SK-N-SH (cell line): ENCODE measurements around the gene ETV3. TPM values are rescaled to one million over a fixed set of nuclear protein-coding genes. Genes with fewer than 3 reads are reported as not detected.

Experiments
- CTCF ChIA-PET: fragments of 300-600, 350-600 bp; formaldehyde crosslinking; extraction: SDS; loops from one replicate; lab custom pipeline; 2021; lab: Yijun Ruan, JAX
- POLR2A ChIA-PET: fragments of 350-600 bp; sonication (Branson Sonifier 250); formaldehyde crosslinking; extraction: SDS; loops from one replicate; lab custom pipeline; 2020; ENCODE audit warnings: antibody characterized with exemption, inconsistent platforms; lab: Yijun Ruan, JAX
- DNase-seq: peaks from one replicate; pipeline ENCODE4 v3.0.0; 2012
- H2AFZ ChIP-seq: fragments of 200-600 bp; sonication (generic); 2 replicates; pipeline ENCODE4 v1.8.1; 2016; ENCODE audit warnings: antibody characterized with exemption, mild to moderate bottlenecking, low read depth
- H3F3A ChIP-seq: fragments of 200-600 bp; sonication (generic); replicated peaks from 2 replicates; pipeline ENCODE3; 2016; ENCODE audit warnings: antibody characterized with exemption, mild to moderate bottlenecking; ENCODE audit not compliant: insufficient read depth
- H3K27ac ChIP-seq, 2 experiments: fragments of 200-500 bp in 1 of 2; fragments of 200-600 bp in 1 of 2; sonication (Bioruptor generic) in 1 of 2; sonication (generic), shearing (Covaris generic) in 1 of 2; 2 replicates each; pipeline versions ENCODE4 v1.5.1 to v1.6.1; 2014 to 2016; ENCODE audit warnings: low read depth in 2 of 2, inconsistent platforms in 1 of 2, low read length in 1 of 2, mild to moderate bottlenecking in 1 of 2, mixed read lengths in 1 of 2
- H3K27me3 ChIP-seq: fragments of 200-600 bp; sonication (generic), shearing (Covaris generic); 2 replicates; pipeline ENCODE4 v1.6.1; 2016; ENCODE audit warnings: mixed run types; ENCODE audit not compliant: insufficient read depth
- H3K36me3 ChIP-seq, 2 experiments: fragments of 200-500 bp in 1 of 2; fragments of 200-600 bp in 1 of 2; sonication (Bioruptor generic) in 1 of 2; sonication (generic) in 1 of 2; replicated peaks in 1 of 2; 2 replicates each; pipeline versions ENCODE3 to v1.5.1; 2014 to 2016; ENCODE audit warnings: low read length in 1 of 2, mild to moderate bottlenecking in 1 of 2; ENCODE audit not compliant: insufficient read depth in 2 of 2, control insufficient read depth in 1 of 2
- H3K4me1 ChIP-seq, 2 experiments: fragments of 200-500 bp in 1 of 2; fragments of 200-600 bp in 1 of 2; sonication (Bioruptor generic) in 1 of 2; sonication (generic), shearing (Covaris generic) in 1 of 2; 2 replicates each; pipeline versions ENCODE4 v1.5.1 to v1.6.1; 2014 to 2016; ENCODE audit warnings: low read depth in 1 of 2, low read length in 1 of 2, mixed run types in 1 of 2; ENCODE audit not compliant: insufficient read depth in 2 of 2, control insufficient read depth in 1 of 2
- H3K4me2 ChIP-seq: fragments of 200-600 bp; sonication (generic), shearing (Covaris generic); 2 replicates; pipeline ENCODE4 v1.6.1; 2017; ENCODE audit warnings: mixed run types
- H3K4me3 ChIP-seq, 2 experiments: fragments of 200-500 bp in 1 of 2; fragments of 200-600 bp in 1 of 2; sonication (Bioruptor generic) in 1 of 2; sonication (generic), shearing (Covaris generic) in 1 of 2; 2 replicates each; pipeline versions ENCODE4 v1.5.1 to v1.8.1; 2014 to 2016; ENCODE audit warnings: low read depth in 2 of 2, inconsistent platforms in 1 of 2, low read length in 1 of 2, mild to moderate bottlenecking in 1 of 2, mixed read lengths in 1 of 2, moderate library complexity in 1 of 2
- H3K79me2 ChIP-seq: fragments of 200-600 bp; sonication (generic); 2 replicates; pipeline ENCODE4 v1.8.1; 2017; ENCODE audit warnings: mild to moderate bottlenecking; ENCODE audit not compliant: insufficient read depth
- H3K9ac ChIP-seq: fragments of 200-600 bp; sonication (generic); 2 replicates; pipeline ENCODE4 v1.6.1; 2017; ENCODE audit warnings: mixed run types
- H3K9me2 ChIP-seq: fragments of 200-600 bp; sonication (generic); 2 replicates; pipeline ENCODE4 v1.6.1; 2017; ENCODE audit warnings: mixed run types
- H3K9me3 ChIP-seq: fragments of 200-600 bp; sonication (generic); 2 replicates; pipeline ENCODE4 v1.6.1; 2017; ENCODE audit warnings: mixed run types, mild to moderate bottlenecking, moderate library complexity
- H4K20me1 ChIP-seq: fragments of 200-600 bp; sonication (generic); 2 replicates; pipeline ENCODE4 v1.6.1; 2017; ENCODE audit warnings: mild to moderate bottlenecking, mixed run types; ENCODE audit not compliant: insufficient read depth
- FOSL2 ChIP-seq: IDR thresholded peaks from 2 replicates; pipeline ENCODE4 v1.4.0; 2012; ENCODE audit warnings: low read depth, mild to moderate bottlenecking, moderate library complexity, borderline replicate concordance
- FOXJ3 ChIP-seq: sonication (generic); formaldehyde crosslinking; IDR thresholded peaks from 2 replicates; pipeline ENCODE4 v1.5.1; 2020; ENCODE audit warnings: mild to moderate bottlenecking, missing genetic modification reagents
- JUND ChIP-seq: IDR thresholded peaks from 2 replicates; pipeline ENCODE4 v1.4.0; 2012
- MAX ChIP-seq: IDR thresholded peaks from 2 replicates; pipeline ENCODE4 v1.4.0; 2012; ENCODE audit warnings: low read depth
- MEF2A ChIP-seq: IDR thresholded peaks from 2 replicates; pipeline ENCODE4 v1.4.0; 2012; ENCODE audit warnings: low read depth, borderline replicate concordance
- MXI1 ChIP-seq: IDR thresholded peaks from 2 replicates; pipeline ENCODE4 v1.6.1; 2012; ENCODE audit warnings: mild to moderate bottlenecking, low read depth, low read length, improper control_type of control experiment
- NRF1 ChIP-seq: IDR thresholded peaks from 2 replicates; pipeline ENCODE4 v1.6.1; 2012; ENCODE audit warnings: low read depth, mild to moderate bottlenecking, low read length
- POLR2AphosphoS5 ChIP-seq: IDR thresholded peaks from 2 replicates; pipeline ENCODE4 v1.6.1; 2012; ENCODE audit warnings: low read depth, low read length
- RAD21 ChIP-seq: IDR thresholded peaks from 2 replicates; pipeline ENCODE4 v1.6.1; 2012; ENCODE audit warnings: mild to moderate bottlenecking, low read length
- RXRA ChIP-seq: IDR thresholded peaks from 2 replicates; pipeline ENCODE4 v1.4.0; 2012; ENCODE audit warnings: low read depth, mild to moderate bottlenecking, borderline replicate concordance
- SIN3A ChIP-seq: IDR thresholded peaks from 2 replicates; pipeline ENCODE4 v1.6.1; 2012; ENCODE audit warnings: low read depth, mild to moderate bottlenecking, low read length, moderate library complexity, borderline replicate concordance
- TAF1 ChIP-seq: IDR thresholded peaks from 2 replicates; pipeline ENCODE4 v1.6.1; 2012; ENCODE audit warnings: low read depth, mild to moderate bottlenecking, low read length, moderate library complexity, borderline replicate concordance
- TEAD4 ChIP-seq: IDR thresholded peaks from 2 replicates; pipeline ENCODE4 v1.4.0; 2012; ENCODE audit warnings: mild to moderate bottlenecking, borderline replicate concordance; ENCODE audit not compliant: insufficient read depth
- USF1 ChIP-seq: IDR thresholded peaks from 2 replicates; pipeline ENCODE4 v1.4.0; 2012; ENCODE audit warnings: low read depth, borderline replicate concordance
- YY1 ChIP-seq: IDR thresholded peaks from 2 replicates; pipeline ENCODE4 v1.4.0; 2012; ENCODE audit warnings: low read depth, mild to moderate bottlenecking
- WGBS: methylation state at CpG from one replicate; pipeline ENCODE4 v1.1.6; 2017; ENCODE audit warnings: low lambda C conversion rate; 5-methylcytosine and 5-hydroxymethylcytosine counted together
- polyA plus RNA-seq, 3 experiments: library from polyadenylated mRNA; depleted of rRNA; stranded (reverse); fragments of >200 nt; gene quantifications; 2 replicates each; pipeline ENCODE4 v1.2.3, GENCODE V29; 2012
- TF ChIP-seq, protein P1 (sequence below): fragments of 150-350 bp; IDR thresholded peaks from 2 replicates; pipeline ENCODE4 v1.6.1; 2017; ENCODE audit warnings: antibody characterized with exemption, low read length, low read depth, borderline replicate concordance
- TF ChIP-seq, protein P2 (sequence below): IDR thresholded peaks from 2 replicates; pipeline ENCODE4 v1.4.0; 2012; ENCODE audit warnings: low read depth, borderline replicate concordance
- TF ChIP-seq, protein P3 (sequence below): IDR thresholded peaks from 2 replicates; pipeline ENCODE4; 2012
- TF ChIP-seq, protein P4 (sequence below): fragments of 200-600 bp; sonication (generic); IDR thresholded peaks from 2 replicates; pipeline ENCODE4 v1.6.1; 2017; ENCODE audit warnings: antibody characterized with exemption, mild to moderate bottlenecking, moderate library complexity

The ETV3 gene
- polyA plus RNA-seq, 1 of the 3 experiments (the other 2 are of a cell fraction): 5.4 TPM

DNA sequence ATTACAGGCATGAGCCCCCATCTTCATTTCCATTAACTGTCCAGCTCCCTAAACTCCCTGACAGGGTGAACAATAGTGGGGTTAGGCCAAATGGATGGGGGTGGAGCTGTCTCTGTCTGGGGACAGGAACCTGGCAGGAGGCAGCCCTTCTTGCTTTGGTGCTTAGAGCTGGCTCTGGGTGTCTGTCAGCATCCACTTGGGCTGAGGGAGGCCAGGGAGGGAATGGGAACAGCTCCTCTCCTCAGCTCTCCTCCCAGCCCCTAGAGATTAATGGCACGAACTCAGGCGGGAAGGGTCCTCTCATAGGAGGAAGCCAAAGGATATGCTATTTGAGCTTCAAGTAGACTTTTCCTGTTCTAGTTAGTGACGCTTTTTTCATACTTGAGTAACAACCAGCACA is 27.5 kb downstream of the ETV3 start:
- Histone ChIP-seq H3K4me3 (no peak overlapping the region), H3K27me3 (no peaks in the 10 kb centered on the region), H3K4me2 (no peak overlapping the region), H3K9me2 (no peaks in the 10 kb centered on the region), H3K79me2 (no peaks in the 10 kb centered on the region), H2AFZ (no peak overlapping the region), H3K27ac (no peak overlapping the region), H3K4me1 (peaks cover 0 to 11% of the 10 kb centered on the region in 2 experiments; a peak in 1 of 4 replicates), H3K36me3 (no peaks in the 10 kb centered on the region), H4K20me1 (no peaks in the 10 kb centered on the region), H3K9ac (no peak overlapping the region), H3K9me3 (no peaks in the 10 kb centered on the region), H3F3A (no peaks in the 10 kb centered on the region)
- DNase-seq: no peak
- ChIA-PET POLR2A (no interaction called here), CTCF (interaction anchor here (0.7 to 2.8 kb wide), 5 partner anchors 11 to 45 kb away, joined by 3 to 24 read pairs (median 5); partner anchors contain the start of gene ETV3L)
- TF ChIP-seq MEF2A (no peak), FOXJ3 (CRISPR knock-in tag) (no peak), JUND (no peak), YY1 (no peak), TAF1 (no peak), FOSL2 (no peak), TEAD4 (no peak), RAD21 (no peak), POLR2AphosphoS5 (no peak), NRF1 (no peak), MXI1 (no peak), RXRA (no peak), USF1 (no peak), SIN3A (no peak), MAX (no peak)
- TF ChIP-seq, protein P1, sequence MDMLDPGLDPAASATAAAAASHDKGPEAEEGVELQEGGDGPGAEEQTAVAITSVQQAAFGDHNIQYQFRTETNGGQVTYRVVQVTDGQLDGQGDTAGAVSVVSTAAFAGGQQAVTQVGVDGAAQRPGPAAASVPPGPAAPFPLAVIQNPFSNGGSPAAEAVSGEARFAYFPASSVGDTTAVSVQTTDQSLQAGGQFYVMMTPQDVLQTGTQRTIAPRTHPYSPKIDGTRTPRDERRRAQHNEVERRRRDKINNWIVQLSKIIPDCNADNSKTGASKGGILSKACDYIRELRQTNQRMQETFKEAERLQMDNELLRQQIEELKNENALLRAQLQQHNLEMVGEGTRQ: no peak
- TF ChIP-seq, protein P2, sequence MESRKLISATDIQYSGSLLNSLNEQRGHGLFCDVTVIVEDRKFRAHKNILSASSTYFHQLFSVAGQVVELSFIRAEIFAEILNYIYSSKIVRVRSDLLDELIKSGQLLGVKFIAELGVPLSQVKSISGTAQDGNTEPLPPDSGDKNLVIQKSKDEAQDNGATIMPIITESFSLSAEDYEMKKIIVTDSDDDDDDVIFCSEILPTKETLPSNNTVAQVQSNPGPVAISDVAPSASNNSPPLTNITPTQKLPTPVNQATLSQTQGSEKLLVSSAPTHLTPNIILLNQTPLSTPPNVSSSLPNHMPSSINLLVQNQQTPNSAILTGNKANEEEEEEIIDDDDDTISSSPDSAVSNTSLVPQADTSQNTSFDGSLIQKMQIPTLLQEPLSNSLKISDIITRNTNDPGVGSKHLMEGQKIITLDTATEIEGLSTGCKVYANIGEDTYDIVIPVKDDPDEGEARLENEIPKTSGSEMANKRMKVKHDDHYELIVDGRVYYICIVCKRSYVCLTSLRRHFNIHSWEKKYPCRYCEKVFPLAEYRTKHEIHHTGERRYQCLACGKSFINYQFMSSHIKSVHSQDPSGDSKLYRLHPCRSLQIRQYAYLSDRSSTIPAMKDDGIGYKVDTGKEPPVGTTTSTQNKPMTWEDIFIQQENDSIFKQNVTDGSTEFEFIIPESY: no peak
- TF ChIP-seq, protein P3, sequence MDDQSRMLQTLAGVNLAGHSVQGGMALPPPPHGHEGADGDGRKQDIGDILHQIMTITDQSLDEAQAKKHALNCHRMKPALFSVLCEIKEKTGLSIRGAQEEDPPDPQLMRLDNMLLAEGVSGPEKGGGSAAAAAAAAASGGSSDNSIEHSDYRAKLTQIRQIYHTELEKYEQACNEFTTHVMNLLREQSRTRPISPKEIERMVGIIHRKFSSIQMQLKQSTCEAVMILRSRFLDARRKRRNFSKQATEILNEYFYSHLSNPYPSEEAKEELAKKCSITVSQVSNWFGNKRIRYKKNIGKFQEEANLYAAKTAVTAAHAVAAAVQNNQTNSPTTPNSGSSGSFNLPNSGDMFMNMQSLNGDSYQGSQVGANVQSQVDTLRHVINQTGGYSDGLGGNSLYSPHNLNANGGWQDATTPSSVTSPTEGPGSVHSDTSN: no peak
- TF ChIP-seq, protein P4, sequence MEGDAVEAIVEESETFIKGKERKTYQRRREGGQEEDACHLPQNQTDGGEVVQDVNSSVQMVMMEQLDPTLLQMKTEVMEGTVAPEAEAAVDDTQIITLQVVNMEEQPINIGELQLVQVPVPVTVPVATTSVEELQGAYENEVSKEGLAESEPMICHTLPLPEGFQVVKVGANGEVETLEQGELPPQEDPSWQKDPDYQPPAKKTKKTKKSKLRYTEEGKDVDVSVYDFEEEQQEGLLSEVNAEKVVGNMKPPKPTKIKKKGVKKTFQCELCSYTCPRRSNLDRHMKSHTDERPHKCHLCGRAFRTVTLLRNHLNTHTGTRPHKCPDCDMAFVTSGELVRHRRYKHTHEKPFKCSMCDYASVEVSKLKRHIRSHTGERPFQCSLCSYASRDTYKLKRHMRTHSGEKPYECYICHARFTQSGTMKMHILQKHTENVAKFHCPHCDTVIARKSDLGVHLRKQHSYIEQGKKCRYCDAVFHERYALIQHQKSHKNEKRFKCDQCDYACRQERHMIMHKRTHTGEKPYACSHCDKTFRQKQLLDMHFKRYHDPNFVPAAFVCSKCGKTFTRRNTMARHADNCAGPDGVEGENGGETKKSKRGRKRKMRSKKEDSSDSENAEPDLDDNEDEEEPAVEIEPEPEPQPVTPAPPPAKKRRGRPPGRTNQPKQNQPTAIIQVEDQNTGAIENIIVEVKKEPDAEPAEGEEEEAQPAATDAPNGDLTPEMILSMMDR: no peak
- 84% methylated on average over 3 of the region's 3 CpGs for WGBS
